Body of pancreas (tissue), 4 donors: ENCODE results near the gene ERCC4. TPM values are rescaled to one million over a fixed set of nuclear protein-coding genes. Genes with fewer than 3 reads are reported as not detected.

Source experiments
- ATAC-seq: fragments of 150-250 bp; one replicate; pipeline ENCODE4 v1.9.1; 2016
- DNase-seq, 4 donors: peaks; one replicate each; pipeline ENCODE4 v3.0.0-alpha.2; 2019
- H3K27ac ChIP-seq, 4 donors: fragments of 200-600 bp; sonication (generic); 1 replicate in 3 of 4; 2 replicates in 1 of 4; pipeline versions ENCODE4 v1.5.1 to v1.6.1; 2016 to 2019; ENCODE audit warnings: mild to moderate bottlenecking in 1 of 4, mixed read lengths in 1 of 4, moderate library complexity in 1 of 4
- H3K27me3 ChIP-seq, 2 donors: fragments of 200-600 bp; sonication (generic); one replicate each; pipeline ENCODE4 v1.6.0; 2016; ENCODE audit warnings: mild to moderate bottlenecking in 1 of 2
- H3K36me3 ChIP-seq, 2 donors: fragments of 200-600 bp; sonication (generic); replicated peaks in 1 of 2; 2 replicates each; pipeline ENCODE4 v1.5.1; 2016; ENCODE audit warnings: low read depth in 2 of 2; ENCODE audit not compliant: insufficient read depth in 1 of 2
- H3K4me1 ChIP-seq: fragments of 200-600 bp; sonication (generic); one replicate; pipeline ENCODE4 v1.6.0; 2016
- H3K4me3 ChIP-seq, 2 donors: fragments of 200-600 bp; sonication (generic); 1 replicate in 1 of 2; 2 replicates in 1 of 2; pipeline ENCODE4 v1.5.1; 2016 to 2019
- H3K9me3 ChIP-seq, 3 donors: fragments of 200-600 bp; sonication (generic); 1 replicate in 2 of 3; 2 replicates in 1 of 3; pipeline ENCODE4 v1.5.1; 2016
- CTCF ChIP-seq, 7 experiments: fragments of 450-650 bp in 4 of 7; fragments of 200-600 bp in 3 of 7; sonication (generic) in 3 of 7; IDR thresholded peaks; one replicate each; pipeline ENCODE4 v1.5.1; 2016 to 2019; ENCODE audit warnings: antibody characterized with exemption in 7 of 7
- POLR2A ChIP-seq, 3 donors: fragments of 450-650 bp; IDR thresholded peaks; one replicate each; pipeline ENCODE4 v1.6.1; 2016; ENCODE audit warnings: antibody characterized with exemption in 3 of 3, mild to moderate bottlenecking in 2 of 3
- WGBS, 2 donors: methylation state at CpG; one replicate each; pipeline ENCODE4 v1.1.5; 2017; 5-methylcytosine and 5-hydroxymethylcytosine counted together
- intact Hi-C: fragments of 100-400 bp; cut with DNase I; formaldehyde crosslinking; loops from one replicate; pipeline ENCODE4 v1.15.1; 2023
- total RNA-seq, 2 donors: library from RNA; depleted of rRNA; stranded (reverse); fragments of >200 nt; gene quantifications; one replicate each; pipeline ENCODE4 v1.1.0, GENCODE V29; 2016

The ERCC4 gene
- total RNA-seq, 2 donors from 2014 or later: 9.2 to 9.9 TPM

DNA sequence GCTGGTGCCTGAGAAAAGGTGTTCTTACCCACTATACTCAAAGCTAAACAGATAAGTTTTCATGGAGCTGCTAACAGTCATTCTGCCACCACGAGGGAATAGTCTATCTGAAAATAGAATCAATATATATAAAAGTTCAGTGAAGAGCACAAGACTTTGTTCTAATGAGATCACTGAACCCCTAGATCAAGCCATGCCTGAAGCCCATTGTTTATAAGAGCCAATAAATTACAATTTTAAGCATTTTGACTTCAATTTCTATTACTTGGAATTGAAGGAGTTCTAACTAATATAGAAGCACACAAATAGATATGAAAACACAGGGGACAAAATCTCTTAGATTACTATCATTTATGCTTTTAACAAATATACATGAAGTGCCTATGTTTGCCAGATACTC, 24.4 kb upstream of the ERCC4 start:
- Histone ChIP-seq H3K27ac (no peak overlapping the region), H3K27me3 (no peaks in the 10 kb centered on the region), H3K4me1 (no peaks in the 10 kb centered on the region), H3K9me3 (no peaks in the 10 kb centered on the region), H3K36me3 (no peaks in the 10 kb centered on the region), H3K4me3 (no peak overlapping the region)
- TF ChIP-seq CTCF (IDR thresholded peaks at IDR 0.05) (no peak), POLR2A (IDR thresholded peaks at IDR 0.05) (no peak)
- 41 to 61% methylated on average over 1 of the region's 1 CpG for WGBS, 2 donors
- DNase-seq: no peak
- intact Hi-C loops: no loop called here
- no peak for ATAC-seq

GRCh38 chr16:13896543-13897182, 23.3 kb upstream of the ERCC4 start:
- ATAC-seq (no peak), DNase-seq (no peak)
- Histone ChIP-seq H3K27me3 (no peaks in the 10 kb centered on the region), H3K36me3 (no peaks in the 10 kb centered on the region), H3K4me3 (no peak overlapping the region), H3K4me1 (no peaks in the 10 kb centered on the region), H3K9me3 (no peaks in the 10 kb centered on the region), H3K27ac (no peak overlapping the region)
- TF ChIP-seq CTCF (IDR thresholded peaks at IDR 0.05) (no peak), POLR2A (IDR thresholded peaks at IDR 0.05) (no peak)
- intact Hi-C loops: no loop called here
- 76 to 78% methylated on average over 4 of the region's 4 CpGs for WGBS, 2 donors

- 53 to 55% methylated on average over 2 of the region's 2 CpGs for WGBS, 2 donors
- H3K9me3 ChIP-seq: no peaks in the 10 kb centered on the region
- H3K27me3 ChIP-seq: no peaks in the 10 kb centered on the region
- no peak overlapping the region for H3K4me3 ChIP-seq
- H3K27ac ChIP-seq: peak overlapping the region in 2 of 4 donors; percentile 10 to 26
- DNase-seq: no peak
- no peaks in the 10 kb centered on the region for H3K36me3 ChIP-seq
- no peak for TF ChIP-seq POLR2A (IDR thresholded peaks at IDR 0.05)
- TF ChIP-seq CTCF (IDR thresholded peaks at IDR 0.05): no peak
- intact Hi-C loops: no loop called here
- no peak for ATAC-seq
- H3K4me1 ChIP-seq: peaks cover 5% of the 10 kb centered on the region
Observed at GRCh38 chr16:13897806-13898205, 22.1 kb upstream of the ERCC4 start.

GRCh38 chr16:13898233-13898632, 21.7 kb upstream of the ERCC4 start:
- DNase-seq (no peak), ATAC-seq (no peak)
- TF ChIP-seq POLR2A (IDR thresholded peaks at IDR 0.05): no peak
- TF ChIP-seq CTCF (IDR thresholded peaks at IDR 0.05): no peak
- H3K9me3 ChIP-seq: no peaks in the 10 kb centered on the region
- peak overlapping the region in 3 of 4 donors; percentile 10 to 26 (median 12) for H3K27ac ChIP-seq
- intact Hi-C loops: no loop called here
- H3K27me3 ChIP-seq: no peaks in the 10 kb centered on the region
- H3K36me3 ChIP-seq: no peaks in the 10 kb centered on the region
- H3K4me1 ChIP-seq: peaks cover 9% of the 10 kb centered on the region
- H3K4me3 ChIP-seq: no peak overlapping the region
- WGBS, 2 donors: 61 to 75% methylated on average over 3 of the region's 3 CpGs

GRCh38 chr16:13902052-13902451, 17.9 kb upstream of the ERCC4 start:
- DNase-seq: no peak
- intact Hi-C loops: no loop called here
- peaks cover 13% of the 10 kb centered on the region for H3K4me1 ChIP-seq
- H3K27ac ChIP-seq: peak overlapping the region in 1 of 4 donors; percentile 56
- WGBS, 2 donors: 55 to 69% methylated on average over 3 of the region's 3 CpGs
- no peak for ATAC-seq
- no peaks in the 10 kb centered on the region for H3K9me3 ChIP-seq
- no peaks in the 10 kb centered on the region for H3K36me3 ChIP-seq
- no peaks in the 10 kb centered on the region for H3K27me3 ChIP-seq
- TF ChIP-seq CTCF (IDR thresholded peaks at IDR 0.05) (no peak), POLR2A (IDR thresholded peaks at IDR 0.05) (no peak)
- no peak overlapping the region for H3K4me3 ChIP-seq
